ENCODE data around the gene ABCC1. TPM values are rescaled to one million over a fixed set of nuclear protein-coding genes. Genes with fewer than 3 reads are reported as not detected.

Gene ABCC1
- polyA plus RNA-seq, 3 donors = 1.4 to 23.6 (median 3.0) TPM

GRCh38 chr16:15942931-15943690 lies 6.3 kb upstream of the ABCC1 start:
- no peaks in the 10 kb centered on the region for H3K36me3 Mint-ChIP-seq
- Histone ChIP-seq H3K4me1 (ENCODE audit: control insufficient read depth in 1 of 2, insufficient read depth in 2 of 2, low read length in 2 of 2) (peaks cover 18 to 20% of the 10 kb centered on the region in 2 donors), H3K4me3 (replicated peaks in 1 of 3; ENCODE audit: low read depth in 2 of 3, low read length in 3 of 3) (peak overlapping the region in 1 of 3 experiments; percentile 2), H3K27me3 (ENCODE audit: control insufficient read depth in 2 of 2, insufficient read depth in 2 of 2, low read length in 2 of 2) (no peaks in the 10 kb centered on the region), H3K36me3 (replicated peaks in 1 of 2; ENCODE audit: control insufficient read depth in 1 of 2, insufficient read depth in 2 of 2, low read length in 2 of 2) (no peaks in the 10 kb centered on the region), H2AFZ (ENCODE audit: insufficient read depth, low read depth, low read length, poor library complexity, severe bottlenecking) (no peak overlapping the region), H3K27ac (ENCODE audit: low read depth in 1 of 2, low read length in 2 of 2) (no peak overlapping the region), H3K9ac (ENCODE audit: insufficient read depth, low read length, poor library complexity, severe bottlenecking) (no peak overlapping the region), H3K9me3 (replicated peaks in 1 of 2; ENCODE audit: control insufficient read depth in 1 of 2, insufficient read depth in 1 of 2, low read length in 2 of 2) (no peaks in the 10 kb centered on the region), H3K79me2 (ENCODE audit: insufficient read depth, low read length) (no peaks in the 10 kb centered on the region), H3K4me2 (replicated peaks; ENCODE audit: extremely low read depth, low read length, poor library complexity, severe bottlenecking) (peak overlapping the region; percentile 12), H4K20me1 (ENCODE audit: insufficient read depth, low read length) (no peaks in the 10 kb centered on the region)
- H3K4me3 Mint-ChIP-seq = peak overlapping the region in 1 of 2 donors; percentile 64
- TF ChIP-seq CTCF (IDR thresholded peaks at IDR 0.05) = no peak
- H3K27ac Mint-ChIP-seq = peak overlapping the region in 6 of 7 donors; percentile 19 to 84 (median 56)
- intact Hi-C loops (cut with micrococcal nuclease) = no loop called here
- H3K4me1 Mint-ChIP-seq = peaks cover 18% of the 10 kb centered on the region
- peaks cover 1 to 3% (median 2%) of the 10 kb centered on the region in 3 donors for H3K27me3 Mint-ChIP-seq (ENCODE audit: low read depth in 3 of 3)
- DNase-seq = peak in 2 of 3 donors; percentile 21 to 34
- WGBS (ENCODE audit: insufficient coverage) = 40% methylated on average over 4 of the region's 6 CpGs
- H3K9me3 Mint-ChIP-seq = peaks cover 0 to 2% (median 0%) of the 10 kb centered on the region in 7 donors

DNA sequence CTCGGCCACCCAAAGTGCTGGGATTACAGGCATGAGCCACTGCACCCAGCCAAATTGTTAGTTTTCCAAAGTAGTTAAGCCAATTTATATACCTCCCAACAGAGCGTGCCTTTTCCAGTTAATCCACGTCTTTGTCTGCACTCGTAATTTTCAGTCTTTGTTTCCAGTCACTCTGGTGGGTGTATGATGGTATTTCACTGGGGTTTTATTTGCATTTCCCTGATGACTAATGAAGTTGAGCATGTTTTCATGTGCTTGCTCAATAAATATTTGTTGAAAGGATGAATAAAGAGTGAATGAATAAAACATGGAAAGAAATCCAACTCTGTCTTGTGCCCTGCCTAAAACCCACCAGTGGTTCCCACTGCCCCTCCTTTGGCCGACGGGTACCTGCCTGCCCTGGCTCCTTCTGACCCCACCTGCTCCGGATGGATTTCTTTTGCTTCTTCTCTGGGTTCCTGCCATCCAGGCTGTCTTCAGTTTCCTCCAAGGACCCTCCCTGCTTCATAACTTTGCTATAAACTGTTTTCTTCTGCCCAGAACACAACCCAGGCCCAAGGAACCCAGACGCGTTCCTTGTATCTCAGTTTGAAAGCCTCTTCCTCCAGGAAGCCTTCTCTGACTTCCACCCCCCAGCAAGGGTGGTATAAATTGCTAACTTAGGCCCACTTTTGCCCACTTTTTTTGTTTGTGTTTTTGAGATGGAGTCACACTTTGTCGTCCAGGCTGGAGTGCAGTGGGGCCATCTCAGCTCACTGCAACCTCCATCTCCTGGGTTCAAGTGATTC lies 3.0 kb upstream of the ABCC1 start:
- no peak for DNase-seq
- TF ChIP-seq CTCF (IDR thresholded peaks at IDR 0.05) = no peak
- no peaks in the 10 kb centered on the region for H3K36me3 Mint-ChIP-seq
- peaks cover 13% of the 10 kb centered on the region for H4K20me1 ChIP-seq (ENCODE audit: insufficient read depth, low read length)
- no peaks in the 10 kb centered on the region for H3K36me3 ChIP-seq (replicated peaks in 1 of 2; ENCODE audit: control insufficient read depth in 1 of 2, insufficient read depth in 2 of 2, low read length in 2 of 2)
- H3K27me3 ChIP-seq (ENCODE audit: control insufficient read depth in 2 of 2, insufficient read depth in 2 of 2, low read length in 2 of 2) = no peaks in the 10 kb centered on the region
- H3K4me2 ChIP-seq (replicated peaks; ENCODE audit: extremely low read depth, low read length, poor library complexity, severe bottlenecking) = no peak overlapping the region
- intact Hi-C loops (cut with micrococcal nuclease) = no loop called here
- H3K4me3 ChIP-seq (replicated peaks in 1 of 3; ENCODE audit: low read depth in 2 of 3, low read length in 3 of 3) = no peak overlapping the region
- H2AFZ ChIP-seq (ENCODE audit: insufficient read depth, low read depth, low read length, poor library complexity, severe bottlenecking) = no peak overlapping the region
- H3K4me1 ChIP-seq (ENCODE audit: control insufficient read depth in 1 of 2, insufficient read depth in 2 of 2, low read length in 2 of 2) = peaks cover 41 to 44% of the 10 kb centered on the region in 2 donors
- no peak overlapping the region for H3K4me3 Mint-ChIP-seq
- H3K9me3 Mint-ChIP-seq = peaks cover 0 to 2% (median 0%) of the 10 kb centered on the region in 7 donors
- H3K9ac ChIP-seq (ENCODE audit: insufficient read depth, low read length, poor library complexity, severe bottlenecking) = no peak overlapping the region
- peaks cover 1 to 5% (median 3%) of the 10 kb centered on the region in 3 donors for H3K27me3 Mint-ChIP-seq (ENCODE audit: low read depth in 3 of 3)
- H3K27ac Mint-ChIP-seq = no peak overlapping the region
- H3K4me1 Mint-ChIP-seq = peaks cover 37% of the 10 kb centered on the region
- peaks cover 25% of the 10 kb centered on the region for H3K79me2 ChIP-seq (ENCODE audit: insufficient read depth, low read length)
- no peaks in the 10 kb centered on the region for H3K9me3 ChIP-seq (replicated peaks in 1 of 2; ENCODE audit: control insufficient read depth in 1 of 2, insufficient read depth in 1 of 2, low read length in 2 of 2)
- WGBS (ENCODE audit: insufficient coverage) = 89% methylated on average over 7 of the region's 10 CpGs
- no peak overlapping the region for H3K27ac ChIP-seq (ENCODE audit: low read depth in 1 of 2, low read length in 2 of 2)
